ENCODE measurements around the gene UVRAG. TPM values are rescaled to one million over a fixed set of nuclear protein-coding genes. Genes with fewer than 3 reads are reported as not detected.
"Not testable (repeated sequence)": the region's sequence is repeated elsewhere in the genome, so short reads cannot be mapped to it uniquely, and the experiment has no call there.

The UVRAG gene
- total RNA-seq, 1 experiment from 2014 or later, result 29.5 TPM

GRCh38 chr11:75852406-75853017 is 37.5 kb downstream of the UVRAG start:
- no peak for ATAC-seq
- ChIA-PET CTCF (no interaction called here), POLR2A (no interaction called here)
- no peaks in the 10 kb centered on the region for H3K36me3 ChIP-seq (ENCODE audit: control insufficient read depth, insufficient read depth, low read length)
- TF ChIP-seq POLR2AphosphoS5 (IDR thresholded peaks at IDR 0.05; ENCODE audit: low read depth, low read length), result no peak
- no peak for TF ChIP-seq TCF7L2 (IDR thresholded peaks at IDR 0.05; ENCODE audit: low read depth, low read length)
- no peak for TF ChIP-seq REST (IDR thresholded peaks at IDR 0.05; ENCODE audit: insufficient read depth in 1 of 2, low read depth in 2 of 2, low read length in 1 of 2)
- no peak for TF ChIP-seq CTCF (IDR thresholded peaks at IDR 0.05)
- no peak for TF ChIP-seq SIN3A (IDR thresholded peaks at IDR 0.05; ENCODE audit: borderline replicate concordance, insufficient read depth, low read depth, low read length)
- no peaks in the 10 kb centered on the region for H3K27me3 ChIP-seq (ENCODE audit: control insufficient read depth, insufficient read depth, low read length)
- intact Hi-C loops (cut with micrococcal nuclease; ENCODE audit: unreplicated experiment) (no loop called here), in situ Hi-C loops (cut with HindIII; ENCODE audit: low pct_unique_long_range_greater_than_20kb, low sequenced_read_pairs) (no loop called here)
- H3K9me3 ChIP-seq (ENCODE audit: control insufficient read depth, insufficient read depth, low read depth, low read length), result no peaks in the 10 kb centered on the region
- no peak overlapping the region for H3K27ac ChIP-seq (ENCODE audit: low read length)
- H3K4me3 ChIP-seq (ENCODE audit: low read depth in 2 of 2, low read length in 2 of 2), result no peak overlapping the region
- DNase-seq (ENCODE audit: low read depth, low spot score), result no peak
- no peaks in the 10 kb centered on the region; the same call in 1 of the 2 replicates for H3K4me1 ChIP-seq (ENCODE audit: control insufficient read depth, insufficient read depth, low read length)
- BruUV-seq (replicated peaks), result TSS peak; percentile 39

- CTCF ChIA-PET; intact Hi-C loops (cut with micrococcal nuclease; ENCODE audit: unreplicated experiment); H3K27me3 ChIP-seq (ENCODE audit: control insufficient read depth, insufficient read depth, low read length); DNase-seq (ENCODE audit: low read depth, low spot score); in situ Hi-C loops (cut with HindIII; ENCODE audit: low pct_unique_long_range_greater_than_20kb, low sequenced_read_pairs); H3K4me1 ChIP-seq (ENCODE audit: control insufficient read depth, insufficient read depth, low read length); POLR2A ChIA-PET; ATAC-seq; H3K4me3 ChIP-seq (ENCODE audit: low read depth in 2 of 2, low read length in 2 of 2); H3K36me3 ChIP-seq (ENCODE audit: control insufficient read depth, insufficient read depth, low read length); H3K9me3 ChIP-seq (ENCODE audit: control insufficient read depth, insufficient read depth, low read depth, low read length); H3K27ac ChIP-seq (ENCODE audit: low read length); BruUV-seq (replicated peaks): not testable (repeated sequence)
Observed at GRCh38 chr11:75853563-75853962, 38.6 kb downstream of the UVRAG start.

GRCh38 chr11:75853971-75854370 is 39.0 kb downstream of the UVRAG start:
- no peak overlapping the region for H3K27ac ChIP-seq (ENCODE audit: low read length)
- no TSS peak for BruUV-seq (replicated peaks)
- H3K36me3 ChIP-seq (ENCODE audit: control insufficient read depth, insufficient read depth, low read length), result 0 out of 2 replicates have a peak, but pooled peaks cover 2% of the 10 kb centered on the region
- intact Hi-C loops (cut with micrococcal nuclease; ENCODE audit: unreplicated experiment), result no loop called here
- TF ChIP-seq POLR2AphosphoS5 (IDR thresholded peaks at IDR 0.05; ENCODE audit: low read depth, low read length) (no peak), REST (IDR thresholded peaks at IDR 0.05; ENCODE audit: insufficient read depth in 1 of 2, low read depth in 2 of 2, low read length in 1 of 2) (no peak), TCF7L2 (IDR thresholded peaks at IDR 0.05; ENCODE audit: low read depth, low read length) (no peak), CTCF (IDR thresholded peaks at IDR 0.05) (no peak), SIN3A (IDR thresholded peaks at IDR 0.05; ENCODE audit: borderline replicate concordance, insufficient read depth, low read depth, low read length) (no peak)
- ChIA-PET CTCF (no interaction called here), POLR2A (no interaction called here)
- no peak for ATAC-seq
- in situ Hi-C loops (cut with HindIII; ENCODE audit: low pct_unique_long_range_greater_than_20kb, low sequenced_read_pairs), result no loop called here
- no peak overlapping the region for H3K4me3 ChIP-seq (ENCODE audit: low read depth in 2 of 2, low read length in 2 of 2)
- no peaks in the 10 kb centered on the region for H3K9me3 ChIP-seq (ENCODE audit: control insufficient read depth, insufficient read depth, low read depth, low read length)
- no peaks in the 10 kb centered on the region for H3K27me3 ChIP-seq (ENCODE audit: control insufficient read depth, insufficient read depth, low read length)
- DNase-seq (ENCODE audit: low read depth, low spot score), result no peak
- no peaks in the 10 kb centered on the region; the same call in 1 of the 2 replicates for H3K4me1 ChIP-seq (ENCODE audit: control insufficient read depth, insufficient read depth, low read length)

Measured in Panc1 (cell line).